Smooth muscle cell of the brain vasculature (primary cell): ENCODE data around the gene TREH.

Experiments used
- DNase-seq: peaks from one replicate; pipeline ENCODE4 v3.0.0-alpha.2; 2012; ENCODE audit warnings: low read depth, low spot score

The TREH gene

DNA sequence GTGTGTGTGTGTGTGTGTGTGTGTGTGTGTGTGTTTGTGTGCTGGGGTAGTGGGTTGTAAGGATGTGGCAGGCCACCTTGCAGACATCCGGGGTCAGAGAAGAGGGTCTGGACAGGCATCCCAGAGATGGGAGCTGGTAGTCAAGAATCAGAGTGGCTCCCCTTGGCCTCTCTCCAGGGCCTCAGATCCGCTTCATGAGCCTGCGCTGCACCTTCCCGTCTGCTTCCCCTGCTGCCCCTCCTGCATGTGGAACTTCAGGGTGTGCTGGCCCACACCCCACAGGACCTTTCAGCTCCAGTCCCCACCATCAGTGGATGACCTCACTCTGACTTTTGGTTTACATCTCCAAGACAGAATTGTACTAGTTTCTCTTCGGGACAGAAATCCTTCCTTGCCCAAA, 31.2 kb downstream of the TREH start:
- DNase-seq = no peak

DNA sequence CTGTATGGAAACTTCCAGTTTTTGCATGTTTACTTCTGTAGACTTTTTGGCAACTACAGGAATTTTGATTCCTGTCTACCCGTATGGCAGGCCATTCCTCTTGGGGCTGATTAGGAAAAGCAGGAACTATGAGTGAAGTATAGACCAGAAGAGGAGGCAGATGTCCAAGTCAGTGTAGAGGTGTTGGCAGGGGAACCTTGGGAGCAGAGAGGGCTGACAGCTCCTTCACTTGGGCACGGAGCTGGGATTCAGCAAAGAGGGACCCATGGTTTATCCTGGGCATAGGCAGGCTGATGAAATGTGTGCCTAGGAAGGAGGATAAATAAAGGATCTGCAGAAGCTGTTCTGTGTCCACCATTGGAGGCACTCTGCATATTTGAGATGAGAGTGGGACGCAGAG, 33.1 kb downstream of the TREH start:
- DNase-seq = no peak

DNA sequence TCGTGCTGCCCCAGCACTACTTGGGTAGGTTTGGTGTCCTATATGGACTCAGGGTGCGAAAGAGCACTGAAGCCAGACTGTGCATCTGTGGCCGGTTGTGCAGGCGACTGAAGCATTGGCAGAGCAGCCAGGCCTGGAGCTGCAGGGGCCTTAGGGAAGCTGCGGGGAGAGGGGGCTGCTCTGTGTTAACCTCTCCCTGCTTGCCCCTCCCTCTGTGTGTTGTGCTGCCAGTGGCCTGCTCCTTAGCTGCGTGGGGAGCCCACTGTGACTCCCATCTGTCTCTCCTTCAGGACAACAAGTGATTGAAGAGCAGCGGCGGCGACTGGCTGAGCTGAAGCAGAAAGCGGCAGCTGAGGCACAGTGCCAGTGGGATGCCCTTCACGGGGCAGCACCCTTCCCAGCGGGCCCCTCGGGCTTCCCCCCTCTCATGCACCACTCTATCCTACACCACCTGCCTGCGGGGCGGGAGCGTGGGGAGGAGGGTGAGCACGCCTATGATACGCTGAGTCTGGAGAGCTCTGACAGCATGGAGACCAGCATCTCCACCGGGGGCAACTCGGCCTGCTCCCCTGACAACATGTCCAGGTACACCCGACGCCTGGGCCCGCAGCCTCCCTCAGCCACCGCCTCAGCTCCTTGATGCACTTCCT, 34.3 kb downstream of the TREH start:
- DNase-seq = no peak

DNA sequence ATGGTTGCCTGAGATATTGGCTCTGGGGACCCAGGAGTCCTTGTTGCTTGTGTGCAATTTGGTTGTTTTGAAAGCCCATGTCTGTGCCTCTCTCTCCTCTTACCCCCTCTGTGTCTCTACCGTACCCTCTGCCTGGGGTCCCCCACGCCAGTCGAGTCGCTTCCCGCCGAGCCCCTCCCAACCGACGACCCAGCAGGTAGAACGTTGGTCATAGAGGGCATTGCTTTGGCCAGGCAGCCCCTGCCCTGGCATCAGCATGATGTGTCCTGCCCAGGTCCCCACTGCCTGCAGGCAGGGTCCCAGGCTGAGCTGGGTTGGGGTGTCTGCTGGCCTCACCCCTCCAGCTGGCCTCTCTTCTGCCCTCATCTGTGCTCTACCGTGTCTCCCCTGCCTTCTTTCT, 35.0 kb downstream of the TREH start:
- no peak for DNase-seq

DNA sequence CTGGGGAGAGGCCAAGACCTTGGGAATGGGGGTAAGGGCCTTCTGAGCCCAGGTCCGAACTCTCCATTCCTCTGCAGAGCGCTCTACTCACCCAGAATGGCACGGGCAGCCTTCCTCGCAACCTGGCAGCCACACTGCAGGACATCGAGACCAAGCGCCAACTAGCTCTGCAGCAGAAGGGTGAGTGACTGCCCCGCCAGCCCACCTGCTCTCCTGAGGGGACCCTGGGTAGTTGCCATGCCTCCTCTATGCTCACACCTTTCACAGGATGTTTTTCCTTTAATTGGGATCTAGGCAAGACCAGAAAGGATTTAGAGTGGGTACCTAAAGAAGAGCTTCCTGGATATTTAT, 35.5 kb downstream of the TREH start:
- DNase-seq = no peak

DNA sequence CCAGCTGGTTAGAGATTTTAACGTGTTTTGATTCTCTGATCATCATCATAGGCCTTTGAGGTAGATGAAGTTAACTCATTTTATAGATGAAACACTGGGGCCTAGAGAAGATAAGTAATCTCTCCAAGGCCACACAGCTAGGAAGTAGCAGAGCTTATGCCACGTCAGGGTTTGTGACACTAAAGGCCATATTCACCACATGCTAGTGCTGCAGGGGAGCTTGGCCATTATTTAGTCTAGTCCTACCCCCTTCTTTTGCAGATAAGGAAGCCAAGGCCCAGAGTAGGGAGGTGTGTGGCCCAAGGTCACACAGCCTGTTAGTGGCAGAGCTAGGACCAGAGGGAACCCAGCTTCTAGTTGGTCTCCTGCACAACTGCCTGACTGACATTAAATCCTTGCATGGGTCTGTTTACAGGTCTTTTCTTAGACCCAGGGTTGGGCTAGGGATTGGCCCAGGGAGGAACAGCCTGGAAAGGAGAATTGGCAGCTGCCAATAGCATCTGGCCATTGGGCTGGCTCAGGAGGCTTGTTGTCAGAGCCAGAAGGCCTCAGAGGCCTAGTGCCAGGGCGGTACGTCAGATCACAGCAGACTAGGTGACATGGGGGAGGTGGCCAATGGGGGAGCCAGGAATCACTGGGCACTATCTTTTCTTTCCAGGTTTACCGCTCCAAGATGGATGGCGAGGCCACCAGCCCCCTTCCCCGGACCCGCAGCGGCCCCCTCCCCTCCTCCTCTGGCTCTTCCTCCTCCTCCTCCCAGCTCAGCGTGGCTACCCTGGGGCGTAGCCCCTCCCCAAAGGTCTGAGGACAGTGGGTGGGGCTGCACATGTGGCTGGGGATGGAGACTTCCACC, 36.1 kb downstream of the TREH start:
- DNase-seq = no peak

DNA sequence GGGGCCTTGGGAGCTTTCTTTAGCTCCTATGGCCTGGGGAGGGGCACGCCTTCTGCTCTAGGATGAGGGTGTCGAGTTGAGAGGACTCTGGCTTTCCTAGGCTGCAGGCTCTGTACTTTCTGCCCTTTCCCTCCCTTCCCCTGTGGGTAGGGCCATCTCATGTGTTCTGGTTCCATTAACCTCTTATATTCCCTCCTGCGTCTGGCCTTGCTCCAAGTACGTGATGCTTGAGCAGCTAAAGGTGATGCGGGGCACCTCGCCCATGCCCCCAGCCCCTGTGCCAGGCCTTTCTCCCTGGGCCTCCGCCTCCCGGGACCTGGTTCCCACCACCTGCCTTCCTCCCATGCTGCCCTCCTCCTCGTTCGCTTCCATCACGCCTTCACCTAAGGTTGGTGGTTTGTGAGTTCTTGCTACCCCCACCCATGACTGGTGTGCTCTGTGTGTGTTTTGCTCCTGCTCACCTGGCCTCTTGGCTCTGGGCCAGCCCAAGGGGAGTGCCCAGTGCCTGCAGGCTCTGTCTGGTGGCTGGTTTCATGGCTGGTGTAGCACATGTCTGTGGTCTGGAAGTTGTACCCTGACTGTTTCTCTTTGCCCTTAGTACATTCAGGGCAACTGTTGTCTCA, 37.9 kb downstream of the TREH start:
- DNase-seq = no peak

DNA sequence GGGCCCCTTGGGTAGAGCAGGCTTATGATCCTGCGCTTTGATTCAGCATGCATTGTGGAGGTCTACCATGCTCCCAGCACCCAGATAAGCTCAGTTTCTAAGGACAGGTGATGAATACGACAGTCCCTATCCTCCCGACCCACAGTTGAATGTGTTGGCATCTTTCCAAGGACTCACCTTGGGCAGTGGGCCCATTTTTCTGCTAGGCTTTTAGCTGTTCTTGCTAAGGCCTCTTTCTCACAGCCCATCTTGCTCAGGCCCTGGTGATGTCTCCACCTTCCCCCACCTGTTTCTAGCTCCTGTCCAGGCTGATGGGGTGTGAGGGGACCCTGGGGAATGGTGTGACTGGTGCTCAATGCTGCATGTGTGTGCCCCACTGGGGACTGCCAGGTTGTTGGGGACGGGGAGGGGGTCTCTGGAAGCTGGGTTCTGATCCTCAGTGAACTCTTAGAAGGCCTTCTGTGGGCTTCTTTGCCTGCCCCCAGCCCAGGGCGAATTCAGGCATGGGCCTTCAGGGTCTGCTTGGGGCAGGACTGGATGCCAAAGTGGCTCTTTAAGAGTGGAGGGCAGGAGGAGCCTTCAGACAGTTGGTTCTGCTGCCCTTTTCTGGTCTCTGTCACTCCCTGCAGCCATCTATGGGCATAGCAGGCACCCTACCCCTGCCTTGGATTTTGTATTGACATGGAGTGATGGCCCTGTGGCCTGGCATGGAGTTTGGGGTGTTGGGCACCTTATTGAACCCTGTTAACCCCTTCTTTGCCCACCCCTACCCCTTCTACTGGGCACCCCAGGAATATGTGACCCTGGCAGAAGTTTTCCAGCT, 38.9 kb downstream of the TREH start:
- DNase-seq = no peak

DNA sequence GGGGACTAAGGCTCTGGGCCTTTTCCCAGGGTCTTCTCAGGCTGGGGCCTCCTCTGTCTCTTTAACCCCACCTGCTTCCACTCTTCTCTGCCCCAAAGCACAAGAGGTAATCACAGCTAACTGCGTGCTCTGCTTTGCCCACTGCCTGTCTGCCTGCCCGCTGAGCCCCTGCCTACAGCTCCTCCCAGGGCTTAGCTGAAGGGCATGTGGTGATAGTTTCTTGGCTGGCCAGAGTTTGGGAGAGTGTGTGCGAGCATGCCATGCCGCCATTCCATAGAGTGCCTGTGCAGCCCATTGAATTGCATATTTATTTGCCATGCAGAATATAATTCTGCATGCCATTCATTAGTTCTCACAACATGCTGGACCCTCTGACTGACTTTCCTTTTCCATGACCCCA, 39.6 kb downstream of the TREH start:
- DNase-seq = no peak

DNA sequence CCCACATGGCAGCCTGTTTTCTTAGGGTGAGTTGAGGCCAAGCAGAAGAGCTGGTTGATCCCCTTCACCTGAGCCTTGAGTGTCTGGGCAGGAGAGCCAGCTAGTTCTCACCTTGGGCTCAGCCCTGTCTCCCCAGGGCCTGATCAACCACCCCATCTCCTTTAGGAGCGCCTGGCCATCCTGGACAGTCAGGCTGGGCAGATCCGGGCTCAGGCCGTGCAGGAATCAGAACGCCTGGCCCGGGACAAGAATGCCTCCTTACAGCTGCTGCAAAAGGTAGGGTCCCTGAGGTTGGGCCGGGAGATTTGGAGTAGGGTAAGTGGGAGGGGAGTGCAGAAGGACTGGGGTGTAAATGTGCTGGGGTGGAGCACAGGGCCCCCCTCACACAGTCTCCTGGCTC, 40.7 kb downstream of the TREH start:
- no peak for DNase-seq

DNA sequence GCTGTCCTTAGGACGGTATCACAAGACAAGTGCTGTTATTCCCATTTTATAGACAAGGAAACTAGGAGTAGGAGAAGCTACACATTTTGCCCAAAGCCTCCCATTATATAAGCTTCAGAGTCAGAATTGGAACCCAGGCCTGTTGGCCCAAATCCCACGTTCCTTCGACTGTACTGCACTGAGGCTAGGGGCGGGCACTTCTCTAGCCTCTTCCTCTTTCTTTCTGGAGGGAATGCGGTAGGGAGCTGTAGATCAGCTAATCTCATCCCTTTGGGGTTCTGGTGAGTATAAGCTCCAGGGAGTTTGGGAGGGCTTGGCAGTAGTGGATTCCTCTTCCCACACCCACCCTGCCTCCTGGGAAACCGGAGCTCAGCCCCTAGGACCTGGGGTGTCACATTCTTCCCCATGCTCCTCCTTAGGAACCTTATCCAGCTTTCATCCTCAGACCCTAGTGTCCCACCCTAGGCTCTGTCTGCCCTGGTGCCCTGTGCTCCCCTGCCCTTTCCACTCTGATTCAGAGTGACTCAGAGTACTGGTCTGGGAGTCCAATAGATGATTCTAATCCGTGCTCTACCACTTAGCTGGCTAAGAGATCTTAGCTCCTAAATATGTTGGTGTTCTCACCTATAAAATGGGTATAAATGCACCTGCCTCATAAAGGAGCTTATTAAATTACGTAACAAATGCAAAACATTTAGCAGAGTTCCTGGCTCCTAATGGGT, 42.7 kb downstream of the TREH start:
- DNase-seq = no peak

DNA sequence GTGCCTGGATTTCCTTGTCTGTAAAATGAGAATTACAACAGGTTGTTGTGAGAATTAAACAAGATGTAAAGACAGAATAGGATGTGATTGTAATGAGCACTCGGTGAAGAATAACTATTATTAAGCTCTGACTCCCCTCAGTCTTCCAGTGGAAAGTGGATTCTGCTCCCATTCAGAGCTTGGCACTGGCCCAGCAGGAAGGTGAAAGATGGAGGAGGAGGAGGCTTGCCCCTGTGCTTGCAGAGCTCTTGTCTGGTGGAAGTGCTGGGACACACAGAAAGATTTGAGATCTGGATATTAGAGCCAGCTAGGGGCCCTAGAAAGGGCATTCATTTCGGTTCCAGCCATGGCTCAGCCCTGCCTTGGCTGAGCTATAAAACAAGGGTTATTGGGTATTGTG, 43.8 kb downstream of the TREH start:
- DNase-seq = no peak

DNA sequence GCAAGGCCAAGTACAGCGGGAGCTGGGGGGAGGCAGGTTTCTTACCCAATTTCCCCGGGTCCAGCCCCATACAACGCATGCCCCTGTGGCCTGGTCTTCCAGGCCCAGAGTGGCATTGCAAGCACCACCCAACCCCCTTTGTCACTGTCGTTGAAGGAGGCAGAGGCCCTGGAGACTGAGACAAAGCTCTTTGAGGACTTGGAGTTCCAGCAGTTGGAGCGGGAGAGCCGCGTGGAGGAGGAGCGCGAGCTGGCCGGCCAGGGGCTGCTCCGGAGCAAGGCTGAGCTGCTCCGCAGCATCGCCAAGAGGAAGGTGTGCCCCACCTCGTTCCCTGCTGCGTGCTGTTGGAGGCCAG, 44.2 kb downstream of the TREH start:
- no peak for DNase-seq

DNA sequence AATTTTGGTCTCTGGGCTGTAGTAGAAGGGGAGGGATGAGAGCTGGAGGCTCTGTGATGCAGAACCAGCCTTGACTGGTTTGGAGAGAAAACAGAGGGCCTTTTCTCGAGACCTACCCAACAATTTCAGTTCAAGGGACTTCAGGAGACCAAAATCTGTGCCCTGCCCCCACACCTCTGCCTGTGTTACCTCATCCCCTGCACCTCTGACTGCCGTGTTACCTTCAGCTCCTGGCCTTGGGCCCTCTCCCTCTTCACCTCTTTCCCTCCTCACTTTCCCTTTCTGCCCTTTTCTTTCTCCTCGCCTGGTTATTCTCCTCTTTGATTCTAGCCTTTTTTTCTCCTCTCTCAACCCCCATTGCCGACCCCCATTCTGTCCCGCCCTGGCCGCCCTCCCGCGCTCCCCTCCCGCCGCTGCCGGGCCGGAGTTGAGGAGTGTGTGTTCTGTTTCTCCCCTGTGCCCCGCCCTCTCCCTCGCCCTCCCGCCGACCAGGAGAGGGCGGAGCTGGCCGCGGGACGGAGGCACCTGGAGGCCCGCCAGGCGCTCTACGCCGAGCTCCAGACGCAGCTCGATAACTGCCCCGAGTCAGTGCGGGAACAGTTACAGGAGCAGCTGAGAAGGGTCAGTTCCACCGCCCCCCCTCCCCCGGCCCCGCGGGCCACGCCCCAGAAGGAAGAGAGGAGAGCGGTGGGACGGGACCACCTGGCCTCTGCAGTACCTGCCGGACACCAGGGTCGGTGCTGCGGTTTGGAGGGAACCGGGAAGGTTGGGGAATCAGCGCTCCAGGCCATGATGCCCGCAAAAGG, 44.8 kb downstream of the TREH start:
- DNase-seq = no peak

DNA sequence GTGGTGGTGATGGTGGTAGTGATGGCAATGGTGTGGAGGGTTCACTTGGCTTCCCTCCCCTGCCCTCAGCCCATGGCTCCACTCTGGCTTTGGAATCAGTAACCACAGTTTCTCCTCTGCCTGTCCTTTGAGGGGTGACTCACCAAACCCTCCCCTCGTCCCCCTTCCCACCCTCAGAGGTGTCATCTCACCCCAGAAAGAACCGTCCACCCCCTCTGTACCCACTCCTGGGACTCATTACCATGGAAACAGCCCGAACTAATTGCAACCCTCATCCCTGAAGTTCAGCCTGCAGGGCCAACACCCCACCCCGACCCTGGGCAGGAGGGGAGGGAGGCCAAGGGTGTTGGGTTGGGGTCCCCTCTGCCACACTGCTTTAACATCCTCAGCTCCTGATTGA, 45.5 kb downstream of the TREH start:
- DNase-seq = no peak

DNA sequence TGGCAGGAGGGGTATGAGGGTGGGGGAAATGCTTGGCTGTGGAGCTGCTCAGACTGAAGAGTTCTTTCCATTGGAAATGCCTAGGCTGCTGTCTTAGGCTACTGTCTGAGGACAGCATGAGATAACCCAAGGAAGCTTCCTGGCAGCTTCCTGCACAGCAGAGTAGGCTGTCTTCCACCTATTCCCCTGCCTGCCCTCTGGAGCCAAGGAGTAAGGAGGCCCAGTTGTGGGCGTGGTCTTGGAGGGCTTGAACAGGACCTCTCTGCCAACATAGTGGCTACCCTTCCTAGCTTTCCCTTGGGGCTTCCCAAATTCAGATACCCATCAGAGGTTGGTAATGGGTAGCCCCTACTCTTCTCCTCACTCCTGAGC, 46.1 kb downstream of the TREH start:
- DNase-seq = no peak

DNA sequence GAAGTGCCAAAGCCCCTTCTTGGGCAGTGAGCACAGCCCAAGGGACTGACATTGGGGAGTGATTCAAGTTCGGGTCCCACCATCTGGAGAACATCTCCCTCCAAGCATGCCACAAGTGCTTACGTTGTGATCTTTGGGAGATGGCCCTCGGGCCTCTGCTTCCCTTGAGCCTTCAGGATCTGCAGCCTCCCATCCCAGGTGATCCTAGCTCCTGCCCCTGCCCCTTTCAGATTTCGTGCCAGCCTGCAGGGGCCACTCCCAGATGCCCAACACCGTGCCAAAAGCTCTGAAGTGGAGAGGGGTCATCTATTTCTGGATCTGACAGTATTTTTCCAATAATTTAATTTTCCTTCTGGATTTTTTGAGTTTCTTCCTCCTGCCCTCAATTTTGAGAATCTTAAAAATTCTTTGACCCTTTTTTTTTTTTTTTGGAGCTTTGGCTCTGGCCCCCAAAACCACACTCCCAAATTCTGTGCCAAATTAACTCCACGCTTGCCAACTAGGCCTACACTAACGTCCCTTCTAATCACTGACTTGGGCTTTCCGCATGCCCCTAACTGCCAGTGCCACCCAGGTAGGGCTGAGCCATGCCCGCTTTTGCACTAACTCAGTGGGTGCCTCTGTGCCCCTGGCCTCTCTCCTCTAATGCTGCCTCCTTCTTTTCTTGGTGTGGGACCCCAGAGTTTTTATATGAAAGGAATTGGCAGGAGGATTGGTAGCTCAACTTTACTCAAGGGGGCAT, 46.7 kb downstream of the TREH start:
- no peak for DNase-seq

DNA sequence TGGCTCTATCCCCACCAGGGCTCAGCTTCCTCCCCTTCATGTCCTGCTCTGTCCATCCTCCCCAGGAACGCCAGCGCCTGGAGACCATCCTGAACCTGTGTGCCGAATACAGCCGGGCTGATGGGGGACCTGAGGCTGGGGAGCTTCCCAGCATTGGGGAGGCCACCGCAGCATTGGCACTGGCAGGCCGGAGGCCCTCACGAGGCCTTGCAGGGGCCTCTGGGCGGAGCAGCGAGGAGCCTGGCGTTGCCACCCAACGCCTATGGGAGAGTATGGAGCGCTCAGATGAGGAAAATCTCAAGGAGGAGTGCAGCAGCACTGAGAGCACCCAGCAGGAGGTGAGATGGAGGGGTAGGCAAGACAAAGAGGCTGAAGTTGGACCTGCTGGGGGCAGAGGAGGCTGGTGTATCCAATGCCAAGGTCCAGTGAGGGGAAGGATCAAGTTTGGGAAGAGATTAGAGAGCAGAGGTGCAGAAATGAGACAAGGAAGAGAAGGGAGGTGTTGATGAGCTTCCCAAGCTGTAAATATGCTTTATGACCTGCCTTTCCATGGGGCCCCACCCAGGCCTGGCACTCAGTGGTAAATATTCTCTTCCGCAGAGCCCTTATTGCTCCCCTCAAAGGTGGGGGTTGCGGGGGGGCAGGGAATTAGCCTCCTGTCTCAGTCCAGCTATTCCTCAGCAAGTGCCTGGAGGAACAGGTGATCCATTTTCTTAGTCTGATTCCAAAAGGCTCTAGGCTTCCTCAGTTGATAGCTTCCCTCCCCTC, 48.1 kb downstream of the TREH start:
- DNase-seq = no peak
